ENCODE measurements around the gene FILIP1. TPM values are rescaled to one million over a fixed set of nuclear protein-coding genes. Genes with fewer than 3 reads are reported as not detected.

The FILIP1 gene
- total and polyA plus RNA-seq, 2 donors from 2014 or later, result 0.80 to 4.6 TPM

- DNase-seq (peak in 4 of 5 donors; percentile 52 to 68 (median 60)), FAIRE-seq (no peak)
- Histone ChIP-seq H3K4me1 (ENCODE audit: control insufficient read depth in 2 of 3, insufficient read depth in 2 of 3, low read depth in 1 of 3, low read length in 3 of 3) (peaks cover 0 to 4% (median 0%) of the 10 kb centered on the region in 3 donors), H3K9ac (ENCODE audit: low read length in 3 of 3) (peak overlapping the region in 1 of 3 donors; percentile 32), H3K27me3 (ENCODE audit: control insufficient read depth, insufficient read depth, low read length) (no peaks in the 10 kb centered on the region), H3K9me3 (ENCODE audit: control insufficient read depth in 2 of 3, insufficient read depth in 1 of 3, low read length in 3 of 3) (no peaks in the 10 kb centered on the region), H3K27ac (ENCODE audit: low read depth in 2 of 2, low read length in 2 of 2) (no peak overlapping the region), H3K4me3 (ENCODE audit: low read length in 3 of 3) (peak overlapping the region; percentile 22 to 56 (median 54)), H3K36me3 (ENCODE audit: control insufficient read depth in 2 of 3, insufficient read depth in 3 of 3, low read length in 3 of 3) (no peaks in the 10 kb centered on the region)
- intact Hi-C loops (cut with DNase I), result no loop called here
- TF ChIP-seq, protein P1, sequence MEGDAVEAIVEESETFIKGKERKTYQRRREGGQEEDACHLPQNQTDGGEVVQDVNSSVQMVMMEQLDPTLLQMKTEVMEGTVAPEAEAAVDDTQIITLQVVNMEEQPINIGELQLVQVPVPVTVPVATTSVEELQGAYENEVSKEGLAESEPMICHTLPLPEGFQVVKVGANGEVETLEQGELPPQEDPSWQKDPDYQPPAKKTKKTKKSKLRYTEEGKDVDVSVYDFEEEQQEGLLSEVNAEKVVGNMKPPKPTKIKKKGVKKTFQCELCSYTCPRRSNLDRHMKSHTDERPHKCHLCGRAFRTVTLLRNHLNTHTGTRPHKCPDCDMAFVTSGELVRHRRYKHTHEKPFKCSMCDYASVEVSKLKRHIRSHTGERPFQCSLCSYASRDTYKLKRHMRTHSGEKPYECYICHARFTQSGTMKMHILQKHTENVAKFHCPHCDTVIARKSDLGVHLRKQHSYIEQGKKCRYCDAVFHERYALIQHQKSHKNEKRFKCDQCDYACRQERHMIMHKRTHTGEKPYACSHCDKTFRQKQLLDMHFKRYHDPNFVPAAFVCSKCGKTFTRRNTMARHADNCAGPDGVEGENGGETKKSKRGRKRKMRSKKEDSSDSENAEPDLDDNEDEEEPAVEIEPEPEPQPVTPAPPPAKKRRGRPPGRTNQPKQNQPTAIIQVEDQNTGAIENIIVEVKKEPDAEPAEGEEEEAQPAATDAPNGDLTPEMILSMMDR (IDR thresholded peaks at IDR 0.05; ENCODE audit: borderline replicate concordance, extremely low read depth, insufficient read depth), result no peak
Observed at GRCh38 chr6:75349262-75349984, 144.2 kb downstream of the FILIP1 start.

DNA sequence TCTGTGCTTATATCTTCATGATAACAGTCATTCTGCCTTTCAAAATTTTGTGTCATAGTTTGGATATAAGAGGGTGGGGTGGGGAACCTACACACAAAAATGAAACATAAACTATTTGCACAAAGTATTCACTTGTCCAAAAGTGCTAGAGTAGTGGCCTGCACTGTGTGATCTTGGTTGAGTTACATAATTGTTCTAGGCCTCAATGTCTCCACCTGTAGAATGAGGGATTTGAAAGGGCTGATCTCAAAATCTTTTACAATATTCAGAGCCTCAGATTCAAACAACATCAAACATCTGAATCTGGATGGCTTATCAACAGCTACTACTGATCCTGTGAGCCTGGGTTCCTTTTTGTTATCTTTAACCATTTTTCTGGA is 144.7 kb downstream of the FILIP1 start:
- H3K36me3 ChIP-seq (ENCODE audit: control insufficient read depth in 2 of 3, insufficient read depth in 3 of 3, low read length in 3 of 3), result no peaks in the 10 kb centered on the region
- no peak overlapping the region for H3K9ac ChIP-seq (ENCODE audit: low read length in 3 of 3)
- TF ChIP-seq, protein P1 (IDR thresholded peaks at IDR 0.05; ENCODE audit: borderline replicate concordance, extremely low read depth, insufficient read depth), result no peak
- intact Hi-C loops (cut with DNase I), result no loop called here
- peaks cover 0 to 4% (median 0%) of the 10 kb centered on the region in 3 donors for H3K4me1 ChIP-seq (ENCODE audit: control insufficient read depth in 2 of 3, insufficient read depth in 2 of 3, low read depth in 1 of 3, low read length in 3 of 3)
- DNase-seq, result no peak
- no peaks in the 10 kb centered on the region for H3K27me3 ChIP-seq (ENCODE audit: control insufficient read depth, insufficient read depth, low read length)
- H3K27ac ChIP-seq (ENCODE audit: low read depth in 2 of 2, low read length in 2 of 2), result no peak overlapping the region
- H3K9me3 ChIP-seq (ENCODE audit: control insufficient read depth in 2 of 3, insufficient read depth in 1 of 3, low read length in 3 of 3), result no peaks in the 10 kb centered on the region
- peak overlapping the region in 1 of 3 donors; percentile 54 for H3K4me3 ChIP-seq (ENCODE audit: low read length in 3 of 3)
- no peak for FAIRE-seq

- intact Hi-C loops (cut with DNase I), result no loop called here
- FAIRE-seq, result no peak
- Histone ChIP-seq H3K9ac (ENCODE audit: low read length in 3 of 3) (no peak overlapping the region), H3K9me3 (ENCODE audit: control insufficient read depth in 2 of 3, insufficient read depth in 1 of 3, low read length in 3 of 3) (no peaks in the 10 kb centered on the region), H3K27me3 (ENCODE audit: control insufficient read depth, insufficient read depth, low read length) (no peaks in the 10 kb centered on the region), H3K36me3 (ENCODE audit: control insufficient read depth in 2 of 3, insufficient read depth in 3 of 3, low read length in 3 of 3) (no peaks in the 10 kb centered on the region), H3K4me1 (ENCODE audit: control insufficient read depth in 2 of 3, insufficient read depth in 2 of 3, low read depth in 1 of 3, low read length in 3 of 3) (peaks cover 0 to 4% (median 0%) of the 10 kb centered on the region in 3 donors), H3K27ac (ENCODE audit: low read depth in 2 of 2, low read length in 2 of 2) (no peak overlapping the region), H3K4me3 (ENCODE audit: low read length in 3 of 3) (no peak overlapping the region)
- DNase-seq, result no peak
- TF ChIP-seq, protein P1 (IDR thresholded peaks at IDR 0.05; ENCODE audit: borderline replicate concordance, extremely low read depth, insufficient read depth), result no peak
Observed at GRCh38 chr6:75347898-75348610, 145.5 kb downstream of the FILIP1 start.

All from kidney (tissue), 14 donors.